Natural killer cell treated with Interleukin-12 subunit alpha and Interleukin-12 subunit beta and Interleukin-15 and Interleukin-18, amount 100 ng/mL, for 72 hours (primary cell): ENCODE data around the gene SLC43A1. TPM values are rescaled to one million over a fixed set of nuclear protein-coding genes. Genes with fewer than 3 reads are reported as not detected.

Experiments
- ATAC-seq, 2 donors: fragments of 150-1000 bp; cut with Tn5 transposase in 1 of 2; sonication (Bioruptor Pico), chemical (Tn5 transposase) in 1 of 2; 2 replicates each; pipeline ENCODE4 v1.10.0; 2021
- DNase-seq: peaks from one replicate; pipeline ENCODE4 v3.0.0; 2022; ENCODE audit warnings: low spot score
- H3K27ac Mint-ChIP-seq, 2 donors: 1 replicate in 1 of 2; 2 replicates in 1 of 2; pipeline ENCODE4 v1.8.0; 2022; ENCODE audit warnings: mixed read lengths in 2 of 2, mild to moderate bottlenecking in 1 of 2, moderate library complexity in 1 of 2
- H3K27me3 Mint-ChIP-seq, 2 donors: 1 replicate in 1 of 2; 2 replicates in 1 of 2; pipeline ENCODE4 v1.8.0; 2022; ENCODE audit warnings: mixed read lengths in 2 of 2
- H3K36me3 Mint-ChIP-seq: one replicate; pipeline ENCODE4 v1.8.0; 2022; ENCODE audit warnings: mixed read lengths
- H3K4me1 Mint-ChIP-seq, 2 donors: 1 replicate in 1 of 2; 2 replicates in 1 of 2; pipeline ENCODE4 v1.8.0; 2022; ENCODE audit warnings: low read depth in 2 of 2, mixed read lengths in 2 of 2, mild to moderate bottlenecking in 1 of 2
- H3K4me3 Mint-ChIP-seq: one replicate; pipeline ENCODE4 v1.8.0; 2022; ENCODE audit warnings: mixed read lengths
- H3K9me3 Mint-ChIP-seq: 2 replicates; pipeline ENCODE4 v1.8.0; 2022; ENCODE audit warnings: mixed read lengths
- total RNA-seq, 2 donors: library from RNA; stranded (reverse); gene quantifications; one replicate each; pipeline ENCODE4 v1.2.3, GENCODE V29; 2022

The SLC43A1 gene
- 10 to 100 TPM in 1 of 2 donors, 1 to 10 TPM in 1; 4.2 to 16.5 TPM for total RNA-seq

DNA sequence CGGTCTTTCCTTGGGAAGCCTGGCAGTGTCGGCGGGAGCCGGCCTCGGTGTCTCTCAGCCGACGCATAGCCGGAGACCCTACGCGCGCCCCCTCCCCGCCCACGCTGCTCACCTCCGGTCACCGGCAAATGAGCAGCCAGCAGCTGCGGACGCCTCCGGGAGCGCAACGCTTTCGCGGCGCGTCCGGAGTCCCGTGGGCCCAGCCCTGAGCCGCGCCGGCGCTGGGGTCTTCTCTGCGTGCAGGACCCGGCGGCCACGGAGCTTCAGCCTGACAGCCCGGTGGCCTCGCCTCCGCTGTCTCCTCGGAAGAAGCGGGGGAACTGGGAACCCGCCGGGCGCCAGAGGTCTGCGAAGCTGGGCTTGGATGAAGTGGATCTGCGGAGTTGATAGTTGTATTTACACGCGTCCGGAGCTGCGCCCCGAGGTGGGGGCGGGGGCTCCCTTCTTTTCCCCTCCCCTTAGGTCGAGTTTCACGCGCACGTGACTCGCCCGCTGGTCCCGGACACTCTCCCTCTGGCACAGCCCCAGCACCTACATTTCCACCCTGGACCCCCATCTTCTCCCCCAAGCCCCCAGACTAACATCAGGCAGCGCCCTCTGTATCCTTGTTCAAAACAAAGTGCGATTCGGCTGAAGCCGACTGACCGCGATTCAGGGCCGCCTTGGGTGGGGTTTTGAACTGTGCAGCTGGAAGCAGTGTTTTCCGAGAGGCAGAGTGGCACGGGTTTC lies at the start of gene SLC43A1:
Gene SLC43A1, minus strand, starts transcription at position 371 of the 729 bp plus-strand sequence. CDS start 1,591 bp downstream, outside the sequence.
- Mint-ChIP-seq H3K9me3 (no peaks in the 10 kb centered on the region), H3K4me1 (peaks cover 13 to 17% of the 10 kb centered on the region in 2 donors), H3K4me3 (peak within 1 kb of the TSS; percentile 87), H3K36me3 (no peaks in the 10 kb centered on the region), H3K27ac (peak within 1 kb of the TSS; percentile 54 to 75), H3K27me3 (peaks cover 0 to 6% of the 10 kb centered on the region in 2 donors)
- peak; percentile 64 to 66 for ATAC-seq
- no peak for DNase-seq

DNA sequence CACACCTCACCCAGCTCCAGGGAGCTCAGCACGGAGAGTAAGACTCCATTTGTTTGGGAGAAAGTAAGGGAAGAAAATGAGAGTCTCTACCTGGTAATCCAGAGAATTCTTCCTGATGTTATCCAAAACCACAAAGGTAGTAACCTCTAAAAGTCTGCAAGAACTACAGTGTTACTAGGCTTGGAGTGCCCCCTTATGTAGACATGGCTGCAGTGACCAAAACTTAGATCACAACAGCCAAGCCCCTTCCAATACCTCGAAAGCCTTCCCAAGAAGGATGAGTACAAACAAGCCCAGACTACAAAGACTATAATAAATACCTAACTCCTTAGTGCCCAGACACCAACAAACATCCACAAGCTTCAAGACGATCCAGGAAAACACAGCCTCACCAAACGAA lies 47.1 kb upstream of the SLC43A1 start:
- Mint-ChIP-seq H3K36me3 (no peaks in the 10 kb centered on the region), H3K27me3 (no peaks in the 10 kb centered on the region), H3K27ac (peak overlapping the region; percentile 97 to 100), H3K9me3 (no peaks in the 10 kb centered on the region), H3K4me1 (peaks cover 45 to 49% of the 10 kb centered on the region in 2 donors), H3K4me3 (no peak overlapping the region)
- DNase-seq, result no peak
- ATAC-seq, result no peak

- H3K9me3 Mint-ChIP-seq, result no peaks in the 10 kb centered on the region
- ATAC-seq (no peak), DNase-seq (no peak)
- H3K27me3 Mint-ChIP-seq, result no peaks in the 10 kb centered on the region
- H3K4me3 Mint-ChIP-seq, result no peak overlapping the region
- no peak overlapping the region for H3K27ac Mint-ChIP-seq
- peaks cover 26 to 32% of the 10 kb centered on the region in 2 donors for H3K4me1 Mint-ChIP-seq
- H3K36me3 Mint-ChIP-seq, result peaks cover 4% of the 10 kb centered on the region
These were observed 44.6 kb upstream of the SLC43A1 start for GRCh38 chr11:57560146-57560545.

DNA sequence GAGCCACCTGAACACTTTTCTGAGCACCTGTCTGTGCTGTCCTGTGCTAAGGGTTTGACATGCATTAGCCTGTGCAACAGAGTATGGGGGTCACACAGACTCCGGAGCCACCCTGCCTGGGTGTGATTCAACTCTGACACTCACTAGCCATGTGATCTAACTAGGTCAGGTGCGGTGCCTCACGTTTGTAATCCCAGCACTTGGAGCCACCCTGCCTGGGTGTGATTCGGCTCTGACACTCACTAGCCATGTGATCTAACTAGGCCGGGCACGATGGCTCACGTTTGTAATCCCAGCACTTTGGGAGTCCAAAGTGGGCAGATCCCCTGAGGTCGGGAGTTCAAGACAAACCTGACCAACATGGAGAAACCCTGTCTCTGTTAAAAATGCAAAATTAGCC lies 40.5 kb upstream of the SLC43A1 start:
- H3K36me3 Mint-ChIP-seq, result peaks cover 15% of the 10 kb centered on the region
- DNase-seq, result no peak
- no peak for ATAC-seq
- H3K9me3 Mint-ChIP-seq, result no peaks in the 10 kb centered on the region
- H3K27me3 Mint-ChIP-seq, result no peaks in the 10 kb centered on the region
- peaks cover 2 to 8% of the 10 kb centered on the region in 2 donors for H3K4me1 Mint-ChIP-seq
- no peak overlapping the region for H3K27ac Mint-ChIP-seq
- H3K4me3 Mint-ChIP-seq, result no peak overlapping the region

DNA sequence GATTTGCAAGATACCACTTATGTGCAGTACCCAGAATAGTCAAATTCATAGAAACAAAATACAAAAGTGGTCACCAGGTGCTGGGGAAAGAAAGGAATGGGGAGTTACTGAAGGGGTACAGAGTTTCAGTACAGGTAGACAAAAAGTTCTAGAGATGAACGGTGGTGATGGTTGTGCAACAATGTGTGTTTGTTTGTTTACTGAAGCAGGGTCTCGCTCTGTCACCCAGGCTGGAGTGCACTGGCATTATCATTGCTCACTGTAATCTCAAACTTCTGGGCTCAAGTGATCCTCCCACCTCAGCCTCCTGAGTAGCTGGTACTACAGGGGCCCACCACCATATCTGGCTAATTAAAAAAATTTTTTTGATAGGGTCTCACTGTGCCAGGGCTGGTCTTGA lies 39.9 kb upstream of the SLC43A1 start:
- Mint-ChIP-seq H3K27ac (no peak overlapping the region), H3K36me3 (peaks cover 15% of the 10 kb centered on the region)
- ATAC-seq, result no peak

GRCh38 chr11:57552479-57552878 lies 37.0 kb upstream of the SLC43A1 start:
- peaks cover 15% of the 10 kb centered on the region for H3K36me3 Mint-ChIP-seq
- ATAC-seq, result no peak
- no peak for DNase-seq
- peaks cover 5 to 9% of the 10 kb centered on the region in 2 donors for H3K4me1 Mint-ChIP-seq
- no peak overlapping the region for H3K4me3 Mint-ChIP-seq
- peak overlapping the region in 1 of 2 donors; percentile 33 for H3K27ac Mint-ChIP-seq
- H3K9me3 Mint-ChIP-seq, result no peaks in the 10 kb centered on the region
- no peaks in the 10 kb centered on the region for H3K27me3 Mint-ChIP-seq

More for the DNA sequence above, 39.9 kb upstream of the SLC43A1 start:
- Mint-ChIP-seq H3K27me3 (no peaks in the 10 kb centered on the region), H3K9me3 (no peaks in the 10 kb centered on the region), H3K4me1 (peaks cover 0 to 6% of the 10 kb centered on the region in 2 donors), H3K4me3 (no peak overlapping the region)
- no peak for DNase-seq

DNA sequence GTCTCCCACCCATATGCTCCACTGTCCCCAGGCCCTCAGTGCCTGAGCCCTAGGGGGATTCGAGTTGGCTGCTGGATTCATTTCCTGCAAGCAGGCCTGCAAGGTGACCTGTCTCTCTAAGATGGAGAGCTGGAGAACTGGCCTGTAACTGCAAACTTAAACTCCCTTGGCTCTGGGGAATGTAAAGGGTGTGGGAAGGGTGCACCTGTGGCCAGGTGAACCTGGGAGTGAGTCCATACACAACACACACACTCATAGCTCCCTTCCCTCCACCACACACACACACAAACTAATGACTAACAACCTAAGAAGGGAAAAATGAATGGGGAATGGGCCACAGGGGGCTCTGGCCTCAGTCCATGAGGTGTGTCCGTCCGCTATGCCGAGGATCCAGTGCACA lies 36.4 kb upstream of the SLC43A1 start:
- Mint-ChIP-seq H3K27ac (no peak overlapping the region), H3K27me3 (no peaks in the 10 kb centered on the region), H3K36me3 (peaks cover 15% of the 10 kb centered on the region), H3K4me3 (no peak overlapping the region), H3K9me3 (no peaks in the 10 kb centered on the region), H3K4me1 (peaks cover 11 to 12% of the 10 kb centered on the region in 2 donors)
- DNase-seq (no peak), ATAC-seq (no peak)

DNA sequence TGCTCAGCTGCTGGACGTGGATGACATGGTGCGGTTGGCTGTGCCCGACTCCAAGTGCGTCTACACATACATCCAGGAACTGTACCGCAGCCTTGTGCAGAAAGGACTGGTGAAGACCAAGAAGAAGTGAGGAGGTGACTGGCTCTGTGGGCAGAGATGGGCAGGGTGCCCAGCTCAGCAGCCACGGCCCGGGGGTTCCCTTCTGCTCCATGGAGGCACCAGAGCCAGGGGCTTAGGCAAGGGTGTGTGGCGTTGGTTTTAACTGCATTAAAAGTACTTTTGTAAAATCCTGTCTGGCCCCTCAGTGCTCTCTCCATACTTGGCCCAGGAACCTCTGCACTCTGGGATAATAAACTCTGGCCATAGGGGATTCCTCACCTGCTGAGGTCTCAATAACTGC lies 34.5 kb upstream of the SLC43A1 start:
- DNase-seq, result no peak
- Mint-ChIP-seq H3K27me3 (no peaks in the 10 kb centered on the region), H3K36me3 (peaks cover 10% of the 10 kb centered on the region), H3K9me3 (no peaks in the 10 kb centered on the region), H3K4me1 (peaks cover 11 to 12% of the 10 kb centered on the region in 2 donors), H3K4me3 (no peak overlapping the region), H3K27ac (no peak overlapping the region)
- no peak for ATAC-seq

DNA sequence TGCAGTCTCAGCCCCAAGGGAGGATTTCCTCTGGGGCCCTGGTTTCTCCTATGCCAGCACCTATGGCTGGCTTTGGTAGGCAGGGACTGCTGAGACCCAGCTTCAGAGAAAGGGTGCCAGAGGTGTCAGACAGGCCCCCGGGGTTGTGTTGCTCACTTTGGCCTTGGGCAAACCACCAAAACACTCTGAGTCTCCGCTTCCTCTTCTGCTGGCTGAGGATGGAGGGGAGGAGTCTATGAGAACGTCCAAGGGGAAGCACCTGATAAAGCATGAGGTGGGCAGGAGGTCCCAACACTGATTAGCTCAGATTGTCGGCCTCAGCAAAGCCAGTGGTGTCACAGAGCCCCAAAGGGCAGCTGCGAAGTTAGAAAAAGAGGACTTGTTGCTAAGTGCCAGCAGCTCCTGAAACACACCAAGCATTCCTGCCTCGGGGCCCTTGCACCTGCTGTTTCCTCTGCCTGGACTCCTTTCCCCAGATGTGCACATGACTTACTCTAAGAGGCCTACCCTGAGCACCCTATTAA lies 32.4 kb upstream of the SLC43A1 start:
- Mint-ChIP-seq H3K36me3 (peaks cover 7% of the 10 kb centered on the region), H3K9me3 (no peaks in the 10 kb centered on the region), H3K27ac (peak overlapping the region; percentile 65 to 85), H3K27me3 (no peaks in the 10 kb centered on the region), H3K4me3 (no peak overlapping the region), H3K4me1 (peaks cover 11 to 12% of the 10 kb centered on the region in 2 donors)
- ATAC-seq (peak; percentile 70 to 73), DNase-seq (no peak)

DNA sequence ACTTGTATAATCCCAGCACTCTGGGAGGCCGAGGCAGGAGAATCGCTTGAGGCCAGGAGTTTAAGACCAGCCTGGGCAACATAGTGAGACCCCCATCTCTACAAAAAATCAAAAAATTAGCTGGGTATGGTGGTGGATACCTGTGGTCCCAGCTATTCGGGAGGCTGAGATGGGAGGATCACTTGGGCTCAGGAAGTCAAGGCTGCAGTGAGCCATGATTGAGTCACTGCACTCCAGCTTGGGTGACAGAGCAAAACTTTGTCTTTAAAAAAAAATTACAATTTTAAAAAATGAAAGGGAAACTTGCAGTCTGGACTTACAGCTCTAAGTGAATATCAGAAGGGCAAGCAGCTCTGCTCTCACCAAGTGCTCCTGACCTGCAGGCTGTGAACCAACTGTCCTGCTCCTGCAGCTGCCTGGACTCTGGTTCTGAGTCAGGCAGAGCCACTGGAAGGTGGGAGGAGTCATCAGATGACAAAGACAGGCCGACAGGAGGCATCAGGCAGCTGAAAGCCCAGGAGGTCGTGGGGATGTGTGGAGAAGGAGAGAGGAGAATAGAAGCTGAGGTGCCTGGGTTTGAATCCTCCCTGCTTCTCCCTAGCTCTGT lies 31.5 kb upstream of the SLC43A1 start:
- H3K36me3 Mint-ChIP-seq, result no peaks in the 10 kb centered on the region
- H3K4me3 Mint-ChIP-seq, result peak overlapping the region; percentile 67
- no peaks in the 10 kb centered on the region for H3K9me3 Mint-ChIP-seq
- DNase-seq, result no peak
- ATAC-seq, result peak; percentile 69 to 71
- peaks cover 11 to 12% of the 10 kb centered on the region in 2 donors for H3K4me1 Mint-ChIP-seq
- H3K27ac Mint-ChIP-seq, result peak overlapping the region; percentile 65 to 85
- no peaks in the 10 kb centered on the region for H3K27me3 Mint-ChIP-seq

DNA sequence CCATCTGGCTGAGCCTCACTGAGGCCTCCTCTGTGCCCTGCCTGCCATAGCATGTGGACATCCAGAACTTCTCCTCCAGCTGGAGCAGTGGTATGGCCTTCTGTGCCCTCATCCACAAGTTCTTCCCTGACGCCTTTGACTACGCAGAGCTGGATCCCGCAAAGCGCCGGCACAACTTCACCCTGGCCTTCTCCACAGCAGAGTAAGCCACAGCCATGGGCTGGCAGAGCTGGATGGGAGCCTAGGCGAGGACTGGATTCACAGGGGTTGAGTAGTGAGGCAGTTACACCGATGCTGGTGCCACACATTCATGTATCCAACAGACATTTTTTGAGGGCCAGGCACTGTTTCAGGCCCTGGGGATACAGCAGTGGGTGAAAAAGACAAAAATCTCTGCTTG lies 30.9 kb upstream of the SLC43A1 start:
- H3K27ac Mint-ChIP-seq, result no peak overlapping the region
- H3K4me3 Mint-ChIP-seq, result no peak overlapping the region
- DNase-seq, result no peak

DNA sequence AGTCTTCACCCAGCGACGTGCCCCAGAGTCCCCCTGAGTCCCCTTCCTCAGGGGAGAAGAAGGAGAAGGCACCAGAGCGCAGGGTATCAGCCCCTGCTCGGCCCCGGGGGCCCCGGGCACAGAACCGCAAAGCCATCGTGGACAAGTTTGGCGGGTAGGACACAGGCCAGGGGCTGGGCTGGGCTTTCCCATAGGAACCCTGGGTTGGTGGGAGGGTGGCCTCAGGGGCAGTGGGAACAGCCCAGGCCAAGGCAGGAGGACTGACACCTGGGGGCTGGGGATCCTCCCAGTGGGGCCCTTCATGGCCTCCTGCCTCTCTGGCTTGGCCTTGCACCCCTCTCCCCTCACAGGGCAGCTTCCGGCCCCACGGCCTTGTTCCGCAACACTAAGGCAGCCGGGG lies 30.4 kb upstream of the SLC43A1 start:
- Mint-ChIP-seq H3K4me3 (no peak overlapping the region), H3K27me3 (no peaks in the 10 kb centered on the region), H3K4me1 (peaks cover 11 to 12% of the 10 kb centered on the region in 2 donors), H3K9me3 (no peaks in the 10 kb centered on the region), H3K27ac (no peak overlapping the region), H3K36me3 (no peaks in the 10 kb centered on the region)
- ATAC-seq, result no peak
- DNase-seq, result no peak

More for the DNA sequence above, 30.9 kb upstream of the SLC43A1 start:
- Mint-ChIP-seq H3K27me3 (no peaks in the 10 kb centered on the region), H3K4me1 (peaks cover 11 to 12% of the 10 kb centered on the region in 2 donors), H3K9me3 (no peaks in the 10 kb centered on the region), H3K36me3 (no peaks in the 10 kb centered on the region)
- ATAC-seq, result no peak

DNA sequence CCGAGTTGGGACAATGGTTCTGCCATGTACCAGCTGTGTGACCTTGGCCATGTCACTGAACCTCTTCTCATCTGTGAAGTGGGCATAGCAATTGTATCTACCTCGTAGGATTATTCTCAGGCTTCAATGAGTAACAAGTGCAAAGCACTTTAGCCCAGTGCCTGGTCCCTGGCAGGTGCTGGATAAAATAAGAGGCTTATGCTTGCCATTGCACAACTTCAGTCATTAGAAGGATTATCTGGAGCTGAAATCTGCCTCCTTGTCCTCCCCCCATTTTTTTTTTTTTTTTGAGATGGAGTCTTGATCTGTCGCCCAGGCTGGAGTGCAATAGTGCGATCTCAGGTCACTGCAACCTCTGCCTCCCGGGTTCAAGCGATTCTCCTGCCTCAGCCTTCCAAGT lies 29.1 kb upstream of the SLC43A1 start:
- DNase-seq, result no peak
- peaks cover 11 to 12% of the 10 kb centered on the region in 2 donors for H3K4me1 Mint-ChIP-seq

DNA sequence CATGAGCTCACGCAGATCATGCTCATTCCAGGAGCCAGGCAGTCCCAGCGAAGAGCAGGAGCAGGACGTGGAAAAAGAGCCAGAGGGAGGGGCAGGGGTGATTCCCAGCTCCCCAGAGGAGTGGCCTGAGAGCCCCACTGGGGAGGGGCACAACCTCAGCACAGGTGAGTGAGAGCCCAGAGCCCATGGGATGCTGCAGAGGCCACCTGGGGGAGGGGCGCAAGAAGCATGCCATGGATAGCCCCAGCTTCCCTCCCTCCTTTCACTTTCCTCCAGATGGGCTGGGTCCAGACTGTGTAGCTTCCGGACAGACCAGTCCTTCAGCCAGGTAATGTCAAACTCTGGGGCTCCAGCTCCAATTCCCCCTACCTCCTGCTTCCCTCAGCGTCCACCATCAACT lies 28.1 kb upstream of the SLC43A1 start:
- H3K27me3 Mint-ChIP-seq, result no peaks in the 10 kb centered on the region
- no peak overlapping the region for H3K4me3 Mint-ChIP-seq
- H3K4me1 Mint-ChIP-seq, result peaks cover 11% of the 10 kb centered on the region in 2 donors
- no peak overlapping the region for H3K27ac Mint-ChIP-seq
- DNase-seq (no peak), ATAC-seq (no peak)
- H3K36me3 Mint-ChIP-seq, result no peaks in the 10 kb centered on the region
- H3K9me3 Mint-ChIP-seq, result no peaks in the 10 kb centered on the region

More for the DNA sequence above, 29.1 kb upstream of the SLC43A1 start:
- Mint-ChIP-seq H3K9me3 (no peaks in the 10 kb centered on the region), H3K36me3 (no peaks in the 10 kb centered on the region), H3K27me3 (no peaks in the 10 kb centered on the region), H3K27ac (no peak overlapping the region), H3K4me3 (no peak overlapping the region)
- no peak for ATAC-seq
